HL-60/S4 treated with phorbol 12-myristate 13-acetate at 8.2 ng/mL for 4 days and 3 days (cell line): ENCODE results near the gene PRR16.

Experiments
- in situ Hi-C: fragments of 300-500 bp; cut with MboI; formaldehyde crosslinking; loops from 2 replicates; pipeline ENCODE4 v1.15.0; 2022; ENCODE audit warnings: low sequenced_read_pairs

Gene PRR16

GRCh38 chr5:120567066-120567465, 103.0 kb downstream of the PRR16 start:
- in situ Hi-C loops: no loop called here

- in situ Hi-C loops: no loop called here
Observed at GRCh38 chr5:120567921-120568320, 103.8 kb downstream of the PRR16 start.

GRCh38 chr5:120568711-120569110, 104.6 kb downstream of the PRR16 start:
- in situ Hi-C loops: no loop called here

GRCh38 chr5:120576588-120576987, 112.5 kb downstream of the PRR16 start:
- in situ Hi-C loops: no loop called here

- in situ Hi-C loops: no loop called here
Observed at GRCh38 chr5:120582635-120583034, 118.5 kb downstream of the PRR16 start.

GRCh38 chr5:120586646-120587045, 122.5 kb downstream of the PRR16 start:
- in situ Hi-C loops: no loop called here

- in situ Hi-C loops: no loop called here
Observed at GRCh38 chr5:120591911-120592310, 127.8 kb downstream of the PRR16 start.

- in situ Hi-C loops: no loop called here
Observed at GRCh38 chr5:120599576-120599975, 135.5 kb downstream of the PRR16 start.

- in situ Hi-C loops: no loop called here
Observed at GRCh38 chr5:120600639-120601038, 136.5 kb downstream of the PRR16 start.

GRCh38 chr5:120602033-120602432, 137.9 kb downstream of the PRR16 start:
- in situ Hi-C loops: no loop called here

GRCh38 chr5:120604884-120605283, 140.8 kb downstream of the PRR16 start:
- in situ Hi-C loops: no loop called here

- in situ Hi-C loops: no loop called here
Observed at GRCh38 chr5:120605325-120606079, 141.4 kb downstream of the PRR16 start.

GRCh38 chr5:120609570-120609969, 145.5 kb downstream of the PRR16 start:
- in situ Hi-C loops: no loop called here

- in situ Hi-C loops: no loop called here
Observed at GRCh38 chr5:120610145-120610544, 146.0 kb downstream of the PRR16 start.

GRCh38 chr5:120613729-120614128, 149.6 kb downstream of the PRR16 start:
- in situ Hi-C loops: no loop called here

- in situ Hi-C loops: no loop called here
Observed at GRCh38 chr5:120614531-120615180, 150.6 kb downstream of the PRR16 start.

GRCh38 chr5:120615967-120616645, 152.0 kb downstream of the PRR16 start:
- in situ Hi-C loops: no loop called here

GRCh38 chr5:120621339-120621738, 157.2 kb downstream of the PRR16 start:
- in situ Hi-C loops: no loop called here

GRCh38 chr5:120624021-120624563, 160.0 kb downstream of the PRR16 start:
- in situ Hi-C loops: no loop called here

- in situ Hi-C loops: no loop called here
Observed at GRCh38 chr5:120628156-120628555, 164.1 kb downstream of the PRR16 start.

- in situ Hi-C loops: no loop called here
Observed at GRCh38 chr5:120630550-120630949, 166.4 kb downstream of the PRR16 start.

GRCh38 chr5:120631611-120632010, 167.5 kb downstream of the PRR16 start:
- in situ Hi-C loops: no loop called here
